B cell (primary cell): Measurements from ENCODE around the gene BRD1. TPM values are rescaled to one million over a fixed set of nuclear protein-coding genes. Genes with fewer than 3 reads are reported as not detected.

Experiments used
- ATAC-seq: fragments of 200-7000 bp; cut with Tn5 transposase; one replicate; pipeline ENCODE4 v1.10.0; 2021; ENCODE audit warnings: low read depth, mild to moderate bottlenecking, moderate number of reproducible peaks, moderate library complexity
- CTCF ChIA-PET: fragments of 350-600 bp; sonication (Branson Sonifier 250); formaldehyde crosslinking; loops from one replicate; lab custom pipeline; 2021; ENCODE audit warnings: antibody characterized with exemption, inconsistent platforms; lab: Charles Lee
- POLR2A ChIA-PET: fragments of 350-600 bp; sonication (Branson Sonifier 250); formaldehyde crosslinking; loops from one replicate; lab custom pipeline; 2021; ENCODE audit warnings: antibody characterized with exemption; lab: Charles Lee
- DNase-seq: peaks from one replicate; pipeline ENCODE4 v3.0.0; 2013
- H2AFZ ChIP-seq: 2 replicates; pipeline ENCODE4 v1.6.1; 2012; ENCODE audit warnings: mild to moderate bottlenecking, low read depth, low read length; ENCODE audit not compliant: insufficient read depth, poor library complexity, severe bottlenecking
- H3K27ac ChIP-seq, 2 donors: 1 replicate in 1 of 2; 2 replicates in 1 of 2; pipeline ENCODE4 v1.5.1; 2012 to 2013; ENCODE audit warnings: low read length in 2 of 2, mild to moderate bottlenecking in 2 of 2, moderate library complexity in 1 of 2
- H3K27me3 ChIP-seq, 4 experiments: fragments of 200-600 bp in 1 of 4; sonication (generic) in 1 of 4; replicated peaks in 1 of 4; 1 replicate in 2 of 4; 2 replicates in 2 of 4; pipeline versions ENCODE4 v1.6.1 to v1.7.0; 2013 to 2016; ENCODE audit warnings: low read length in 3 of 4, mild to moderate bottlenecking in 2 of 4, mixed read lengths in 1 of 4, moderate library complexity in 1 of 4; ENCODE audit not compliant: insufficient read depth in 4 of 4, control insufficient read depth in 3 of 4; ENCODE audit errors: control extremely low read depth in 1 of 4
- H3K36me3 ChIP-seq, 2 experiments: replicated peaks in 1 of 2; 1 replicate in 1 of 2; 2 replicates in 1 of 2; pipeline versions ENCODE4 v1.6.1 to v1.7.1; 2013; ENCODE audit warnings: low read length in 1 of 2; ENCODE audit not compliant: insufficient read depth in 2 of 2, control insufficient read depth in 1 of 2; ENCODE audit errors: control extremely low read depth in 1 of 2, extremely low read depth in 1 of 2
- H3K4me1 ChIP-seq, 2 donors: fragments of 200-600 bp in 1 of 2; sonication (generic) in 1 of 2; 1 replicate in 1 of 2; 2 replicates in 1 of 2; pipeline versions ENCODE4 v1.5.1 to v1.6.1; 2013 to 2017; ENCODE audit warnings: low read length in 2 of 2; ENCODE audit not compliant: control insufficient read depth in 2 of 2, insufficient read depth in 2 of 2
- H3K4me2 ChIP-seq: replicated peaks from 2 replicates; pipeline ENCODE3; 2012; ENCODE audit warnings: mild to moderate bottlenecking, low read depth, low read length; ENCODE audit not compliant: poor library complexity, severe bottlenecking
- H3K4me3 ChIP-seq, 5 experiments: fragments of 200-600 bp in 1 of 5; sonication (generic) in 1 of 5; 1 replicate in 3 of 5; 2 replicates in 2 of 5; pipeline versions ENCODE4 v1.5.1 to v1.7.0; 2011 to 2016; ENCODE audit warnings: low read length in 4 of 5, mild to moderate bottlenecking in 4 of 5, low read depth in 2 of 5, control low read depth in 1 of 5, moderate library complexity in 1 of 5; ENCODE audit not compliant: insufficient read depth in 1 of 5; ENCODE audit errors: control extremely low read depth in 1 of 5, extremely low read depth in 1 of 5
- H3K79me2 ChIP-seq: fragments of 200-600 bp; sonication (generic); one replicate; pipeline ENCODE4 v1.6.0; 2016; ENCODE audit warnings: low read length; ENCODE audit not compliant: control insufficient read depth, insufficient read depth
- H3K9ac ChIP-seq: fragments of 200-600 bp; sonication (generic); 2 replicates; pipeline ENCODE4 v1.6.1; 2017; ENCODE audit warnings: mild to moderate bottlenecking, low read length, moderate library complexity
- H3K9me3 ChIP-seq, 3 donors: one replicate each; pipeline versions ENCODE4 v1.6.1 to v1.7.1; 2013; ENCODE audit warnings: low read length in 2 of 3; ENCODE audit not compliant: control insufficient read depth in 2 of 3, insufficient read depth in 1 of 3; ENCODE audit errors: control extremely low read depth in 1 of 3
- H4K20me1 ChIP-seq: 2 replicates; pipeline ENCODE4 v1.6.0; 2012; ENCODE audit warnings: mild to moderate bottlenecking, low read length; ENCODE audit not compliant: insufficient read depth, control insufficient read depth, poor library complexity, severe bottlenecking
- H3K27ac Mint-ChIP-seq: one replicate; pipeline ENCODE4 v1.8.0; 2021; ENCODE audit warnings: mixed read lengths
- H3K27me3 Mint-ChIP-seq: one replicate; pipeline ENCODE4 v1.8.0; 2021; ENCODE audit warnings: mixed read lengths
- H3K4me1 Mint-ChIP-seq: one replicate; pipeline ENCODE4 v1.8.0; 2021; ENCODE audit warnings: mixed read lengths
- H3K4me3 Mint-ChIP-seq: one replicate; pipeline ENCODE4 v1.8.0; 2021; ENCODE audit warnings: mixed read lengths
- H3K9me3 Mint-ChIP-seq: one replicate; pipeline ENCODE4 v1.8.0; 2022; ENCODE audit warnings: mixed read lengths; ENCODE audit not compliant: insufficient read depth
- EZH2 ChIP-seq: IDR thresholded peaks from 2 replicates; pipeline ENCODE4 v1.6.1; 2012; ENCODE audit warnings: borderline replicate concordance, low read depth, mild to moderate bottlenecking, moderate library complexity, low read length; ENCODE audit not compliant: insufficient read depth, poor library complexity, severe bottlenecking
- WGBS: methylation state at CpG from one replicate; pipeline ENCODE4 v1.1.5; 2013; ENCODE audit warnings: missing lambda C conversion rate; ENCODE audit not compliant: insufficient coverage; 5-methylcytosine and 5-hydroxymethylcytosine counted together
- intact Hi-C: fragments of 100-400 bp; cut with micrococcal nuclease; formaldehyde crosslinking; loops from one replicate; pipeline ENCODE4 v1.10.0; 2022
- polyA plus RNA-seq: library from polyadenylated mRNA; depleted of rRNA; stranded (reverse); fragments of >200 nt; gene quantifications from 2 replicates; pipeline ENCODE4 v1.2.3, GENCODE V29; 2012
- total RNA-seq, 2 donors: library from RNA; stranded (reverse); fragments of 120-200 nt in 1 of 2; gene quantifications; 1 replicate in 1 of 2; 2 replicates in 1 of 2; pipeline versions ENCODE4 v1.2.3 to v1.2.4, GENCODE V29; 2013 to 2022
- TF ChIP-seq, protein P1 (sequence below): fragments of 200-600 bp; IDR thresholded peaks from one replicate; pipeline ENCODE4 v1.8.0; 2022; ENCODE audit warnings: antibody characterized with exemption, mild to moderate bottlenecking

The BRD1 gene
- total and polyA plus RNA-seq, 2 donors (not counting 1 experiment from before 2014, with no cell fraction given): 16.9 to 73.3 TPM

DNA sequence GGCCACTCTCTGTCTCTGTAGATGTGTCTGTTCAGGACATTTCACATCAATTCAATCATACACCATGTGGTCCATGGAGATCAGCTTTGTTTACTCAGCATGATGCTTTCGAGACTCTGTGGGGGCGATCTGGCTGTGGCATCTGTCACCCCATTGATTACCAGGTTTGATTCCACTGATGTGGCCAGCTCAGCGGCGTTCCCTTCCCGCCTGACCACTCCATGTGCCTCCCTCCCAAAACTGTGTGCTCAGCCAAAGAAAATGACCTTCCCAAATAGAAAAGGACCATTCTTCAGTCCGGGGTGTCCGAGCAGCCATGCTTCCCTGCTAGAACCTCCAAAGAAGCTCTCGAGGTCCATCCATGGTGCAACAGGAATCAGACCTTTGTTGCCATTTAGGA is 89.1 kb downstream of the BRD1 start:
- WGBS: 83% methylated on average over 5 of the region's 8 CpGs
- H3K36me3 ChIP-seq: no peaks in the 10 kb centered on the region
- TF ChIP-seq, protein P1, sequence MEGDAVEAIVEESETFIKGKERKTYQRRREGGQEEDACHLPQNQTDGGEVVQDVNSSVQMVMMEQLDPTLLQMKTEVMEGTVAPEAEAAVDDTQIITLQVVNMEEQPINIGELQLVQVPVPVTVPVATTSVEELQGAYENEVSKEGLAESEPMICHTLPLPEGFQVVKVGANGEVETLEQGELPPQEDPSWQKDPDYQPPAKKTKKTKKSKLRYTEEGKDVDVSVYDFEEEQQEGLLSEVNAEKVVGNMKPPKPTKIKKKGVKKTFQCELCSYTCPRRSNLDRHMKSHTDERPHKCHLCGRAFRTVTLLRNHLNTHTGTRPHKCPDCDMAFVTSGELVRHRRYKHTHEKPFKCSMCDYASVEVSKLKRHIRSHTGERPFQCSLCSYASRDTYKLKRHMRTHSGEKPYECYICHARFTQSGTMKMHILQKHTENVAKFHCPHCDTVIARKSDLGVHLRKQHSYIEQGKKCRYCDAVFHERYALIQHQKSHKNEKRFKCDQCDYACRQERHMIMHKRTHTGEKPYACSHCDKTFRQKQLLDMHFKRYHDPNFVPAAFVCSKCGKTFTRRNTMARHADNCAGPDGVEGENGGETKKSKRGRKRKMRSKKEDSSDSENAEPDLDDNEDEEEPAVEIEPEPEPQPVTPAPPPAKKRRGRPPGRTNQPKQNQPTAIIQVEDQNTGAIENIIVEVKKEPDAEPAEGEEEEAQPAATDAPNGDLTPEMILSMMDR: no peak
- no peak for TF ChIP-seq EZH2
- ChIA-PET POLR2A (no interaction called here), CTCF (no interaction called here)
- no peaks in the 10 kb centered on the region for H3K79me2 ChIP-seq
- H3K27me3 Mint-ChIP-seq: peaks cover 48% of the 10 kb centered on the region
- ATAC-seq (no peak), DNase-seq (no peak)
- no peak overlapping the region for H3K9ac ChIP-seq
- peaks cover 8% of the 10 kb centered on the region for H3K9me3 Mint-ChIP-seq
- intact Hi-C loops: no loop called here
- H3K4me3 Mint-ChIP-seq: no peak overlapping the region
- H3K9me3 ChIP-seq: peaks cover 0 to 19% (median 1%) of the 10 kb centered on the region in 3 donors
- H3K4me2 ChIP-seq: no peak overlapping the region
- no peak overlapping the region for H2AFZ ChIP-seq
- H4K20me1 ChIP-seq: no peaks in the 10 kb centered on the region
- peaks cover 0 to 13% (median 3%) of the 10 kb centered on the region in 4 experiments for H3K27me3 ChIP-seq
- no peaks in the 10 kb centered on the region for H3K4me1 ChIP-seq
- no peak overlapping the region for H3K27ac ChIP-seq
- H3K4me1 Mint-ChIP-seq: no peaks in the 10 kb centered on the region
- no peak overlapping the region for H3K27ac Mint-ChIP-seq
- no peak overlapping the region for H3K4me3 ChIP-seq

- H3K79me2 ChIP-seq: no peaks in the 10 kb centered on the region
- WGBS: 97% methylated on average over 9 of the region's 12 CpGs
- H3K4me3 ChIP-seq: no peak overlapping the region
- TF ChIP-seq, protein P1: no peak
- no peak for DNase-seq
- H4K20me1 ChIP-seq: no peaks in the 10 kb centered on the region
- ChIA-PET CTCF (no interaction called here), POLR2A (no interaction called here)
- no peak for ATAC-seq
- peaks cover 0 to 19% (median 1%) of the 10 kb centered on the region in 3 donors for H3K9me3 ChIP-seq
- H3K36me3 ChIP-seq: no peaks in the 10 kb centered on the region
- Mint-ChIP-seq H3K4me3 (no peak overlapping the region), H3K27me3 (peaks cover 54% of the 10 kb centered on the region), H3K4me1 (no peaks in the 10 kb centered on the region), H3K9me3 (peaks cover 7% of the 10 kb centered on the region), H3K27ac (no peak overlapping the region)
- intact Hi-C loops: no loop called here
- no peak overlapping the region for H3K27ac ChIP-seq
- no peak overlapping the region for H3K4me2 ChIP-seq
- H3K4me1 ChIP-seq: no peaks in the 10 kb centered on the region
- H2AFZ ChIP-seq: no peak overlapping the region
- H3K27me3 ChIP-seq: peaks cover 0 to 19% (median 4%) of the 10 kb centered on the region in 4 experiments
- H3K9ac ChIP-seq: no peak overlapping the region
Observed at GRCh38 chr22:49738006-49738405, 89.7 kb downstream of the BRD1 start.
